DOHH2 (cell line): ENCODE results near the gene CENPA.

Source experiments
- EZH2phosphoT487 ChIP-seq: fragments of 200-600 bp; sonication (generic); IDR thresholded peaks from 2 replicates; pipeline ENCODE4 v1.6.1; 2017; ENCODE audit warnings: borderline replicate concordance, mild to moderate bottlenecking, antibody characterized with exemption, low read length, moderate library complexity, mixed read lengths
- TF ChIP-seq, protein P1 (sequence below): fragments of 200-600 bp; sonication (generic); IDR thresholded peaks from one replicate; pipeline ENCODE4 v1.5.1; 2014; ENCODE audit warnings: antibody characterized with exemption, mild to moderate bottlenecking, low read depth, low read length; ENCODE audit not compliant: poor library complexity, severe bottlenecking

GRCh38 chr2:26759845-26760244 lies 26.0 kb upstream of the CENPA start:
- TF ChIP-seq, protein P1, sequence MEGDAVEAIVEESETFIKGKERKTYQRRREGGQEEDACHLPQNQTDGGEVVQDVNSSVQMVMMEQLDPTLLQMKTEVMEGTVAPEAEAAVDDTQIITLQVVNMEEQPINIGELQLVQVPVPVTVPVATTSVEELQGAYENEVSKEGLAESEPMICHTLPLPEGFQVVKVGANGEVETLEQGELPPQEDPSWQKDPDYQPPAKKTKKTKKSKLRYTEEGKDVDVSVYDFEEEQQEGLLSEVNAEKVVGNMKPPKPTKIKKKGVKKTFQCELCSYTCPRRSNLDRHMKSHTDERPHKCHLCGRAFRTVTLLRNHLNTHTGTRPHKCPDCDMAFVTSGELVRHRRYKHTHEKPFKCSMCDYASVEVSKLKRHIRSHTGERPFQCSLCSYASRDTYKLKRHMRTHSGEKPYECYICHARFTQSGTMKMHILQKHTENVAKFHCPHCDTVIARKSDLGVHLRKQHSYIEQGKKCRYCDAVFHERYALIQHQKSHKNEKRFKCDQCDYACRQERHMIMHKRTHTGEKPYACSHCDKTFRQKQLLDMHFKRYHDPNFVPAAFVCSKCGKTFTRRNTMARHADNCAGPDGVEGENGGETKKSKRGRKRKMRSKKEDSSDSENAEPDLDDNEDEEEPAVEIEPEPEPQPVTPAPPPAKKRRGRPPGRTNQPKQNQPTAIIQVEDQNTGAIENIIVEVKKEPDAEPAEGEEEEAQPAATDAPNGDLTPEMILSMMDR = no peak
- TF ChIP-seq EZH2phosphoT487 = no peak
